Medulla oblongata (tissue), 1 donor: Measurements from ENCODE around the gene ERF.
A peak's percentile ranks its signal among the peaks of the same experiment; 100 is the strongest.

Experiments
- DNase-seq: peaks from one replicate; pipeline ENCODE4 v3.0.0-alpha.2; 2015; ENCODE audit errors: extremely low spot score

The ERF gene

DNA sequence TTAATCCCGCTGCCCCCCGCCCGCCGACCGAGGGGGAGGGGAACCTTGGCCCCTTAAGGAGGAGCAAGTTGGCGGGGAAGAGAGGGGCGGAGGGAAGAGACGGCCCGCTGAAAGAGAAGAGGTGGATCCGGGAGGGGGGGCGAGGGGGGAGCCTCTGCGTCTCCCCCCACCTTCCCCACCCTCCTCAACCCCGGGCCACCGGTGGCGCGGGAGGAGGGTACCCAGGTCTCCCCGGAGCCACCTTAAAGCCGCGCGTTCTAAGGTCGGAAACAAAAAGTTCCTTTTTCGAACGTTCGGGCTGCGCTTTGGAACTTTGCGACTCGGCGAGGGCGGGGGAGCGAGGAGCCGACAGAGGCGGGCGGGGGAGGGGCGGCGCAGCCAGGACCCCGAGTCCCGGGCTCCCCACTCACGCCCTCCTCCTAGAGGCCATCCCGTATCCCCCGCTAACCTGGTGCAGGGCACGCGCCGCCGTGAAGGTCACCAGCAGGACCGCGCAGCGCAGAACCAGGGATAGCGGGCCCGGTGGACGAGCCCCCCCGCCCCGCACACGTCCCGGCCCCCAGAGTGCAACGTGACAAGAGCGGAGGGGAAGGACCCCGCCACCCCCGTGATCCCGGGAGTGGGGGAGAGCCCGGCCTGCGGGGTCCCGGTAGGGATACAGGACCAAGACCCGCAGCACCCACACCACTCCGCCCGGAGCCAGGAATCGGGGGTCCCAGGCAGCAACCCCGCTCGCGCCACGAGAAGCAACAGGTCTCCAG is 659 bp downstream of the ERF start:
- DNase-seq: peak; percentile 90

- peak; percentile 53 for DNase-seq
These were observed 1.5 kb downstream of the ERF start for GRCh38 chr19:42253245-42254088.

- peak; percentile 95 for DNase-seq
These were observed 2.3 kb downstream of the ERF start for GRCh38 chr19:42252365-42253244.

DNA sequence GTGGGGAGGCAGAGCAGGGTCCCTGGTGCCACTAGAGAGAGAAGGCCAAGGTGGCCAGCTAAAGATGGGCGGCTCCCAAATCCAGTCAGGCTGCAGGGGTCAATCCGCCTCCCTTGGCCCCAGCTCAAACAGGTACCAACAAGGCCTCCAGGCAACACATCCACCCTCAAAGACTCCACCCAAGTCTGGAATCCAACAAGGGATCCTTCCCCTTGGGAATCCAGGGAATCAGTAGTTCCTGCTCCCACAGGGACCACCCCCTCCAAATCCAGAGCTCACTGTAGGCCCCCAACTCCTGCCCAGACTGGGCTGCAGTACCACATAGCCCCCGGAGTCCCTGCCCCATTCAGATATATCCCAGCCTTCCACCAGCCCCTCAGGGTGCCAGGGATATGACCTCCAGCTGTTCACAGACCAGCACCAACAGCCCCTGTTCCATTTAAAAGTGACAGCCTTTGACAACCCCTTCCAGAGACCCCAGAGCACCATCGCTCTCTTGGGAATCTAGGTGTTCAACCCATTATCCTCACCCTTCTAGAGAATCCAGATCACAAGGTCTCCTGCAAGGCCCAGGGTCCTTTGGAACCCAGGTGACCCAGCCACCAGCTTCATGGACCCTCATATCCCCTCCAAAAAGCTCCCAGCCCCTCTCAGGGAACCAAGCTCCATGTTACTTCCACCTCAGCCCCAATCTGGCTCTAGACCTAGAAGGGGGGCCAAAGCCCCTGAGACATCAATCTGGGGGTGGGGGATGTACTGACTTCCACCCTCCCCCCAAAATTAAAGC is 3.2 kb downstream of the ERF start:
- DNase-seq: peak; percentile 23

DNA sequence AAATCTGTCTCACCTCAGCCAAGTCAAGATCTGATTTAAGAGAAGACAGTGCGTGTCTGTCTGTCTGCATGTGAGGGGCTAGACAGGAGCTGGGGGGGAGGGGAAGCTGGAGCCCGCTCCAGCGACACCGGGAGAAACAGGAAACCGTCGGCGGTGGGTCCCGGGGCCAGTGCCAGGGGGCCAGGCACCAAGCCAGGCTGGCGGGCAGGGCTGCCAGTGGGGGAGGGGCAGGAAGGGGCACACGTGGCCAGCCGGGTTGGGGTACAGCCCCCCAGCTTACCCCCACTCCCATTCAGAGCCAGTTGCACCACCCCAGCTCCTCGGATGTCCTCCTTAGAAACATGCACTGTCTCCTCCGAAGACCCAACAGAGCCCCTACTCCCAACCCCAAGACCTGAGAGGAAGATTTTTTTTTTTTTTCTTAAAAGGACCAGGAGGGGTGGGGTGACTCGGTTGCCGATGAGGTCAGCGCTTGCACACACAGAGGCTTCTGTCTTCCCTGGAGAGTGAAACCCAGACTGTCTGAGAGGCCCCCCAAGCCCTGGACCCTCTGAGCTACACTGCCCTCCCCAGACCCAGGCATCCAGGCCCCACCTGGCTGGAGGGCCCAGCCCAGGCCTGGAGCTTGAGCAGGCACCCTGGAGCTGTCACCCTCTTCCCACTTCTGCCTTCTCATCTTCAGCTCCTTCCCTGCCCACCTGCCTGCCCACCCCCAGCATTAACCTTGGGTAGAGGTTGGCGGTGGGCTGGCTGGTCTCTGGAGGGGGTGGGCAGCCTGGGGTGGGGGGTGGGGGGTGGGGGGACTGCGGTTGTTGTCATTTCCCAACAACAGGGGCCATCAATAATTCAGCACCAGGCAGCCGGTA is 4.0 kb downstream of the ERF start:
- peak; percentile 63 for DNase-seq

DNA sequence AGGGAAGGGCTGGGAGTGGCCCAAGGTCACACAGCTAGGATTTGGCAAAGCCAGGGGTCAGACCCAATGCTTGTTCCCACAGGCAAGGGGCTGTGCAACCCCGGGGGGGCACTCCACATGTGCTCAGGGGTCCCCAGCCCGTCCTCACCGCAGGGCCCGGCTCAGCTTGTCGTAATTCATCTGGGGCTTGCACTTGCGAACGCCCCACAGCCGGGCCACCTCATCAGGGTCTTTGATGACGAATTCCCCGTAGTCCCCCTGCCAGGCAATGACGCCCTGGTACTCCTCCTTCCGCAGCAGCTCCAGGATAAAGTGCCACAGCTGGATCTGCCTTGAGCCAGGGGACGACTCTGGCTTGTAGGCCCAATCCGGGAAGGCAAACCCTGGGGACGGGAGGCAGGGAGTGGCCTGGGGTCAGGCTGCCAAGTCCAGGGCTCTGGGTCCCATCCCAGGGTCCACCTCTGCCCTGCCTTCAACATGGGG is 4.7 kb downstream of the ERF start:
- DNase-seq: no peak

DNA sequence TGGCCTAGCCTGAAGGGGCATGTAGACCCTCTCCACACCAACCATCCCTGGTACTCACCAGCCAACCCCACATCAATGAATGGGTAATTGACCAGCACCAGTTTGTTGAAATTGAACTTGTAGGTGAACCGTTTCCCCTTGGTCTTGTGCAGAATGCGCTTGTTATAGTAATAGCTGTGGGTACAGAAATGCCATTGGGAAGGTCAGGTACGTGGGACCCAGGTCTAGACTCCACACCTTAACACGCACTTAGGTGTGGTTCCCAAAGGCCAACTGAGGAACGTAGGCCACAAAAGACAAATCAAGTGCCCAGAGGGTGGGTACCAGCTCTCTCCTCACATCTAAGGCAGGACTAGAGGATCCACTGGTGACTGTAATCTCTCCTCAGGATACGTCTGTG is 5.2 kb downstream of the ERF start:
- no peak for DNase-seq

- no peak for DNase-seq
These were observed 5.7 kb downstream of the ERF start for GRCh38 chr19:42249149-42249750.

GRCh38 chr19:42248270-42249148 is 6.4 kb downstream of the ERF start:
- no peak for DNase-seq

- no peak for DNase-seq
These were observed 7.2 kb downstream of the ERF start for GRCh38 chr19:42247640-42248199.

GRCh38 chr19:42246922-42247639 is 7.8 kb downstream of the ERF start:
- no peak for DNase-seq

DNA sequence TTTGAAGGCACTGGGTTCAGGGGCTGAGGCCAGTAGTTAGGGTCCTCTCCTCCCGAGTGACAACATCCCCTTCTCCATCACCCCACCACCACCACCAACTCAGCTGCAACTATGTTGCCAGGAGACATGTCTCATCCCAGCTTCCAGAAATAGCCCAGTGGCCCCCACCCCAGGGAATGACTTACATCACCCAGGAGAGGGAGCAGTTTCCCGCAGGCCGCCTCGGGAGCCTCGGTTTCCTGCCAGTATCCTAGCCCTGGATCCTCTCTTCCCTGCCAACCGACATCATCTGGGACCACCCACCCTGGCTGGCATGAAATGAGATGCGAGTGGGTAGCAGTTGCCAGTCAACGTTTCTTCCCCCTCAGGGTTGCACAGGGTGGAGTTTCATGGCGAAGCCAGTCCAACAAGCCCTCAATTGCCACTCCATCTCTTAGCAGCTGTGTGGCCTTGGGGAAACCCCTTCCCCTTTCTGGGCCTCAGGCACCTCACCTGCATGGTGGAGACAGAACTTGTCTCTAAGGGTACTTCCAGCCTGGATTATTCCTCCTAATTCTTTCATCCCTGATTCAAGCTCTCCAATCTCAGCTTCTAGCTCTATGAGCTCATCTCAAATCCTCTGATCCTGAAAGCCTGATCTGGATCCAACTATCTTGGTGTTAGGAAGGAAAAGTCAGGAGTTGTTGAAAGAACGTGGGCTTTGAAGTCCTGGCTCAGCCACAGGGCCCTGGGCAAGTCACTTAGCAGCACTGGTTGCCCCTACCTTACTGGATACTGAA is 8.6 kb downstream of the ERF start:
- peak; percentile 91 for DNase-seq

DNA sequence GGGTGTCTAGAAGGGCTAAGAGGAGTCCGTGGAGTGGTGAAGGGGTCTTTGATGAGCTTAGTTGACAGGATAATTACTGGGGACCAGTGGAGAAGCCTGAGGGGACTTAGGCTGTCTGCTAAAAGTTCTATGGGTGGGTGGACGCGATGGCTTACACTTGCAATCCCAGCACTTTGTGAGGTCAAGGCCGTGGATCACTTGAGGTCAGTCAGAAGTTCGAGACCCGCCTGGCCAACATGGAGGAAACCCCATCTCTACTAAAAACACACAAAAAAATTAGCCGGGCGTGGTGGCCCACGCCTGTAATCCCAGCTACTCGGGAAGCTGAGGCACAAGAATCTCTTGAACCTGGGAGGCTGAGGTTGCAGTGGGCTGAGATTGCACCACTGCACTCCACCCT is 9.7 kb downstream of the ERF start:
- DNase-seq: no peak

DNA sequence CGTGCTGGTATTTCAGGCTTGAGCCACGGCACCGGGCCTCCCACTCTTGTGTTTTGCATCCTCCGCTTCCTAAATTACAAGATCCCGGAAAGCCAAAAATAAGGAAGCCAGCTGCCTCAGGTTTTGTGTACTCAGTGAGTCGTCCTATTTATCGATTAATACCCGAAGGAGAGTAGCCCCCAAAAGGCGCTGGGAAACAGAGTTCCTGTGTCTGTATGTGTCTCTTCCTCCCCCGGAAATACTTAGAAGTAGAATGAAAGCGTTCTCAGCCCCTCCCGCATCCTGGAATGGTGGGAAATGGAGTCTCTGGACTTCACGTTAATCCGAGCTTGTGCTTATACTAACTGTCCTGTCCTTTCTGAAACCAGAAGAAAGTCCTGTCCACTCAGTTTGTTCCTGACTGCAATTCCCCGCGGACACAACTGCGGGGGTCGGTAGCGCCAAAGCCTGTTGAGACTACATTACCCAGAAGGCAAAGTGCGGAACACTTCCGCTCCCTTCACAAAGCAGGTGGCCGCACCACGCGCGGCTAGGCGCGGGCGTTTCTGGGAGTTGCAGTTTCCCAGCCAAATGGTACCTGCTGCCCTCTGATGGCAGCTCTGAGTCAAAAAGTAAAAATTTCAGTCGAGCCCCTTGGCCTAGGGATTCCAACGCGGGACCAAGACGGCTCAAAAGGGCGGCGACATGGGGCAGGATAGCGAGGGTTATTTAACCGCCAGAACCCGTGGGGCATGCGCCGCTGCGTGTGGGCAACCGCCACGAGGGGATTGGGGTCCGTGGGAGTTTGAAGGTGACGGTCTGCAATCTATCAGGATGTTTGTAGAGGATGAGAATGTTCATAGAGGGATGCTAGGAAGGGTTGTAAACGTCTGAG is 10.3 kb downstream of the ERF start:
- peak; percentile 98 for DNase-seq

DNA sequence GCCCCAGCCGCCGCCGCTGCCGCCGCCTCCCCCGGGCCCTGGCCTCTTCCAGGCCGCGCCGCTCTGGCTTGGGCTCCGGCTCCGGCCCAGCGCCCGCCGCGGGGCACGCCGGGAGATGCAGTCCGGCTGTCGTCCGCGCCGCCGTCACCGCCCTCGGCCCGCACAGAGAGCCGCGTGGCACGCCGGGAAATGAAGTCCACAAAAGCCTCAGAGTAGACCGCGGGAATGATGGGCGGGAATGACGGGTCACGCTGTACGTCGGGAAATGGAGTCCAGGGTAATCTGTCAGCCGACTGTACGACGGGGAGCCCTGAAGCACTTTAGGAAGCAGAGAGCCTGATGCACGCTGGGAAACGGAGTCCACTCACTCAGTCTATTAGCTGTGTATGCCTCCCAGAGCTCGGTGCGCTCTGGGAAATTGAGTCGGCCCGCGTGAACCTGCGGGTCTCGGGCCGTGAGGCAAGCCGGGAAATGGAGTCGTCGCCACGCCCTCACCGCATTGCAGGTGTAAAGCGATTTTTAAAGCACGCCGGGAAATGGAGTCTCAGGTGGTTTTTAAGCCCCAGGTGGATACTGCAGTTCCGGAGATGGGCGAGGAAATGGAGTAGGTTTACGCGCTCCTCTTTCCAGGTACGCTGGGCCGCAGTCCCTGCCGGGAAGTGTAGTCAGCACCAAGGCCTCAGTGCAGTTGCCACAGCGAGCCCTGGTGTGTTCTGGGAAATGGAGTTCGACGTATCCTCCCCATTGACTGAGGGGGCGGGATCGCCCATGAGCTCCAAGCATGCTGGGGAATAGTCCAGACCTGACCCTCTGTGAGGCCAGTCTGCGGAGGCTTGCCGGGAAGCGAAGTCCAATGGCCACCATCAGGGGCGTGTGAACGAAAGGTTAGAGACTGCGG is 12.2 kb downstream of the ERF start, which contains the start of gene GSK3A:
GSK3A (minus strand) TSS at position 91 of the 898 bp plus-strand sequence. CDS start 137 bp downstream, outside the sequence.
- DNase-seq: peak; percentile 100
